Left ventricle myocardium inferior (tissue), 1 donor: ENCODE data around the gene PBX1. TPM values are rescaled to one million over a fixed set of nuclear protein-coding genes. Genes with fewer than 3 reads are reported as not detected.

Source experiments
- DNase-seq: peaks from one replicate; pipeline ENCODE4 v3.0.0-alpha.2; 2020
- H3K27ac ChIP-seq: fragments of 200-600 bp; replicated peaks from 2 replicates; pipeline ENCODE4 v1.8.0; 2021
- H3K27me3 ChIP-seq: fragments of 200-600 bp; 2 replicates; pipeline ENCODE4 v1.8.0; 2021; ENCODE audit warnings: low read depth
- H3K36me3 ChIP-seq: fragments of 200-600 bp; 2 replicates; pipeline ENCODE4 v1.8.0; 2021
- H3K4me1 ChIP-seq: fragments of 200-600 bp; 2 replicates; pipeline ENCODE4 v1.8.0; 2021
- H3K4me3 ChIP-seq: fragments of 200-600 bp; 2 replicates; pipeline ENCODE4 v1.8.0; 2021; ENCODE audit warnings: mild to moderate bottlenecking, moderate library complexity
- H3K9me3 ChIP-seq: fragments of 200-600 bp; replicated peaks from 2 replicates; pipeline ENCODE4 v1.8.0; 2021
- CTCF ChIP-seq: fragments of 200-600 bp; IDR thresholded peaks from 2 replicates; pipeline ENCODE4 v1.8.0; 2021; ENCODE audit warnings: antibody characterized with exemption, mild to moderate bottlenecking, borderline replicate concordance
- intact Hi-C: fragments of 100-400 bp; cut with micrococcal nuclease; formaldehyde crosslinking; loops from one replicate; pipeline ENCODE4 v1.11.0; 2022
- total RNA-seq: library from RNA; stranded (reverse); fragmentation: NEBNext Ultra II Directional; extraction: Animal tissue kit (Norgen Biotek cat#: 25700); gene quantifications from one replicate; pipeline ENCODE4 v1.2.1, GENCODE V29; 2021
- donor health status: DM: no; HTN: yes; CAD: no; lungs with severe emphysema.

PBX1 gene
- total RNA-seq, 1 donor from 2014 or later = 73.2 TPM

DNA sequence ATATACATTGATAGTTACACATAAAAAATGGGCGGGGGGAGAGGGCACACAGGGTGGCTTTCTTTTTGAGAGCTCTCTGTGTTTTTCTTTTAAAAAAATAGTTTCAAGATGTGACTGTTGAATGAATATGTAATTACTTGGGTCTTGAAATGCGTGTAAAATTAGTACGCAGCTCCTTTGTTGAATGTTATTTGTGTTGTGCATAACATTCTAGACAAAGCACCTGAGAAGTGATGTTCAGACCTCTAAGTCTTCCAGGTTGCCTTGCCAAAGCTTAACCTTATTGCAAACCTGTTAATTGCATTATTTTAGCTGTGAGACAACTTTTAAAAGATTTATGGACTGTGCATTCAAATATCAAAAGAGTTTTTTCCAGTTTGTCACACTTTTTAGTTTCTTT lies 5.4 kb downstream of the PBX1 start:
- H3K27me3 ChIP-seq = no peaks in the 10 kb centered on the region
- TF ChIP-seq CTCF = no peak
- peaks cover 67% of the 10 kb centered on the region for H3K4me1 ChIP-seq
- no peaks in the 10 kb centered on the region for H3K9me3 ChIP-seq
- no peak for DNase-seq
- H3K4me3 ChIP-seq = peak overlapping the region; percentile 82
- peaks cover 5% of the 10 kb centered on the region for H3K36me3 ChIP-seq
- H3K27ac ChIP-seq = peak overlapping the region; percentile 85
- intact Hi-C loops = loop anchor here (10.0 kb wide), 1 partner anchor 220 kb away; no protein-coding TSS in a partner anchor

DNA sequence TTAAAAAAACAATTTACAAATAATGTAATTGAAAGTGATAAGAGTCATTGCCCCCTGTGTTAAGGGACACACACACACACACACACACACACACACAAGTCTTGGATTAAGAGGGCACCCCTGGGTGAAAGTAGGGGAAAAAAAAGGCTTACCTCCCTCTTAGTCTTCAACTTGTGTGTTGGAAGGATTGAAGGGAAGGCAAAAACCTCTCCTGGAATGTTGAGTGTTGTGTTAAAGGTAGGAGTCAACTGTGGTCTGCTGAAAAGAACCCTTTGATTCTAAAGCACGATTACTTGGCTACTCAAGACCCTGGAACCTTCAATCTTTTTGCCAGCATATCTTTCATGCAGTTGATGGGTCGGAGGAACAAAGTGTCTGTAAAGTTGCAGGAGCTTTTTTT lies 6.4 kb downstream of the PBX1 start:
- Histone ChIP-seq H3K4me3 (peak overlapping the region; percentile 82), H3K4me1 (peaks cover 67% of the 10 kb centered on the region), H3K27ac (peak overlapping the region; percentile 85), H3K36me3 (peaks cover 5% of the 10 kb centered on the region), H3K27me3 (no peaks in the 10 kb centered on the region), H3K9me3 (no peaks in the 10 kb centered on the region)
- intact Hi-C loops = loop anchor here (10.0 kb wide), 1 partner anchor 219 kb away; no protein-coding TSS in a partner anchor
- DNase-seq = no peak
- TF ChIP-seq CTCF = no peak

DNA sequence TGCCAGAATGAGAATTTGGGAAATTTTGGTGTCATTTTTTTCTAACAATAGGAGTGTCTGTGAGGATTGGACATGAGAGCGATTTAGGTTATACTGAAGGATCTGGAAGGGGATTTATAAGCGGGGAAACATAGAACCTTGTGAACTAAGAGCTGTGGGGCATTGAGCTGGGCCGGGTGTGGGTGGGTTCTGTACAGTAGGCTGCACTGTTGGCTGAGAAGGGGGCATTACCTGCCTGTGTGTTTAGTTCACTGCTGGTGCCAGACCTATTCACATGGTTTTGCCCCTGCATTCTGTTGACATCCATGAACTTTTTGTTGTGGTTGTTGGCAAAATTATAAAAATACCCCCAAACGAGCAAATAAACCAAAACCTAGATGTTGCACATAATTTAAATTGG lies 8.8 kb downstream of the PBX1 start:
- no peak for DNase-seq
- TF ChIP-seq CTCF = no peak
- Histone ChIP-seq H3K36me3 (peaks cover 10% of the 10 kb centered on the region), H3K27ac (no peak overlapping the region), H3K9me3 (no peaks in the 10 kb centered on the region), H3K27me3 (no peaks in the 10 kb centered on the region), H3K4me1 (peaks cover 67% of the 10 kb centered on the region), H3K4me3 (no peak overlapping the region)
- intact Hi-C loops = loop anchor here (10.0 kb wide), 1 partner anchor 217 kb away; no protein-coding TSS in a partner anchor

DNA sequence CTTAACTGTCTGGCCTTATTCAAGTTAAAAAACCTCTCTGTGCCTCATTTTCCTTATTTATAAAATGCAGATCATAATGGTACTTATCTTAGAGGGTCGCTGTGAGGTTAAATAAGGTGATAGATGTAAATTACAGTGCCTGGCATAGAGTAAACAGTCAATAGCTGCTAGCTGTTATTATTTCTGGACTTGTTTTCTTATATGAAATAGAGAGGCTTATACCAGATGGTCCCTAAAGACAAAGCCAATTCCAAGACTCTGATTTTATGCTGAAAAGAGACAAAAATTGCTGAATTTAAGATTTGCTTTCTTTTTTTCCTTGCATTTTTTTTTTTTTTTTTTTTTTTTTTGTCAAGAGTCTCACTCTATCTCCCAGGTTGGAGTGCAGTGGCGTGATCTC lies 10.3 kb downstream of the PBX1 start:
- no peak for DNase-seq
- no peaks in the 10 kb centered on the region for H3K9me3 ChIP-seq
- H3K27me3 ChIP-seq = no peaks in the 10 kb centered on the region
- H3K27ac ChIP-seq = peak overlapping the region; percentile 63
- H3K4me1 ChIP-seq = peaks cover 67% of the 10 kb centered on the region
- intact Hi-C loops = loop anchor here (10.0 kb wide), 1 partner anchor 216 kb away; no protein-coding TSS in a partner anchor
- peak overlapping the region; percentile 20 for H3K4me3 ChIP-seq
- peaks cover 10% of the 10 kb centered on the region for H3K36me3 ChIP-seq
- TF ChIP-seq CTCF = no peak

- H3K36me3 ChIP-seq = peaks cover 10% of the 10 kb centered on the region
- intact Hi-C loops = loop anchor here (10.0 kb wide), 1 partner anchor 215 kb away; no protein-coding TSS in a partner anchor
- no peaks in the 10 kb centered on the region for H3K9me3 ChIP-seq
- H3K27ac ChIP-seq = peak overlapping the region; percentile 63
- peak overlapping the region; percentile 20 for H3K4me3 ChIP-seq
- no peak for DNase-seq
- no peaks in the 10 kb centered on the region for H3K27me3 ChIP-seq
- peaks cover 67% of the 10 kb centered on the region for H3K4me1 ChIP-seq
- no peak for TF ChIP-seq CTCF
Observed at GRCh38 chr1:164569866-164570265, 10.9 kb downstream of the PBX1 start.
